Measurements from ENCODE around the gene CRYGC.
"Not testable (repeated sequence)": the region's sequence is repeated elsewhere in the genome, so short reads cannot be mapped to it uniquely, and the experiment has no call there.

CRYGC gene

DNA sequence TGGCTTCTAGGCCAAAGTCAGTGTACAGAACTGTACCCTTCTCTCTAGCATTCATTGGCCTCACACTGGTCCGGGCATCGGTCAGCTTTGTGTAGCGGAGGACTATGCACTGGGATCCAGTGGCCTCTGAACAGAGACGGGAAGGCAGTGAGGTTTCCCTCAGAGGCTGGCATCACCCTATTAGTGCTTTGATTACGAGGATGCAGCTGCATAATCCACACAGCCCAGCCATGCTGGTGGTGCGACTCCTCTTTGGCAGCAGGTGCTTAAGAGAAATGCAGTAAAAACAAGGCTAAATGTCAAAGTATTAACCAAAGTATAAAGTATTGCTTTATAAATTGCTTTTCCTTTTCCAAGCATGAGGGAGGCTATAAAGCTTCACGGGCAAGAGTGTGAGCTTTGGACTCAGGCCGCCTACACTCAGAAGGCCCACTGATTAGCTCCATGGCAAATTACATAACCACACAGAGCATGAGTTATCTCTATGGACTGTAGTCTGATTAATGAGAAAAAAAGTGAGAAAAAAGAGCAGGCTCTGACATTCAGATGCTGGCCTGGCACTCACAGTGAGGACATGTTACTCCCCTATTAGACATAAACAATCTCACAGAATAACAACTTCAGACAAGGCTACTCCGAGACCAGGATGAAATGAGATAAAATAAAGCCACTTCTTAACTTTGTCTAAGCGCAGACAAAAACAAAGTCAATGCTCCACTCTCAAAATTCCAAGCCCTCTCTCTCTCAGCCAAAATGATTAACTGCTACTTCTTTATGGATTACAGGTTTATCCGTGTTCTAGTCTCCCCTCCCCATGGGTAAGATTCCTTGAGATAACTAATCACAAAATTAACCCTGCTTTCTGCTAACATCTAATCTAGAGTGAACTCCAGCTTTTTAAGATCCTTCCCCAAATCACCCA is 6.4 kb upstream of the CRYGC start:
- no peak for DNase-seq

DNA sequence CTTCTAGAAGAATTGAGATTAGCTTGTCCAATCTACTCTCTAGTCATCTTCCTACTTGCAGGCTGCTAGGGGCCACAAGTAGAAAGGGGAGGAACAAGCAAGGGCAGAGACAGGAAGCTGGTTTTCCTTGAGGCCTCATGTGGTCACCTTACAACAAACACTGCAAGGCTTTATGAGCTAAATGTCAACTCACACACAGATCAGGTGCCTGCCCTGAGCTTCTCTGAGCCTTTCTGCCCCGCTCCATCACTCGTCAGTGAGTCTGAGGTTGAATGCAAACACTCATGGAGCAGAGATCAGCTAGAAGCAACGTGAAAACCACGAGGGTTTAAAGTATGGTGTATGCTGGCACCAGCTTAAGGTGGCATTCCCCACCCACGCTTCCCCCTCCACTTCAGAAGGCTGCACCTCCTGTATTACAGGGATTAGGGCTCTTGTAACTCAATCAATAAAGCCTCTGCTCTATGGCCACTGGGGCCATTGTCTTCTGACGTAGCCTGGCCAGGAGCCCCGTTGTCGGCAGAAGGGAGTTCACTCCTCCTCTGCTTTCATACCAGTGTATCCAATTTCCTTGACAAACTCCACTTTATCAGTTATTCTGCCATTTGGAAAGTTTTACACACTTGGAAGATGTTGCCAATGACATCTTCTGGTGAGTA is 5.4 kb upstream of the CRYGC start:
- DNase-seq: no peak

DNA sequence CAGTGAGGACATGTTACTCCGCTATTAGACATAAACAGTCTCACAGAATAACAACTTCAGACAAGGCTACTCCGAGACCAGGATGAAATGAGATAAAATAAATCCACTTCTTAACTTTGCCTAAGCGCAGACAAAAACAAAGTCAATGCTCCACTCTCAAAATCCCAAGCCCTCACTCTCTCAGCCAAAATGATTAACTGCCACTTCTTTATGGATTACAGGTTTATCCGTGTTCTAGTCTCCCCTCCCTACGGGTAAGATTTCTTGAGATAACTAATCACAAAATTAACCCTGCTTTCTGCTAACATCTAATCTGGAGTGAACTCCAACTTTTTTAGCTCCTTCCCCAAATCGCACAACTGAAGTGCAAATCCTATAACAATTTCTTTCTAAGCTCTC is 1.1 kb upstream of the CRYGC start:
- DNase-seq: no peak

DNA sequence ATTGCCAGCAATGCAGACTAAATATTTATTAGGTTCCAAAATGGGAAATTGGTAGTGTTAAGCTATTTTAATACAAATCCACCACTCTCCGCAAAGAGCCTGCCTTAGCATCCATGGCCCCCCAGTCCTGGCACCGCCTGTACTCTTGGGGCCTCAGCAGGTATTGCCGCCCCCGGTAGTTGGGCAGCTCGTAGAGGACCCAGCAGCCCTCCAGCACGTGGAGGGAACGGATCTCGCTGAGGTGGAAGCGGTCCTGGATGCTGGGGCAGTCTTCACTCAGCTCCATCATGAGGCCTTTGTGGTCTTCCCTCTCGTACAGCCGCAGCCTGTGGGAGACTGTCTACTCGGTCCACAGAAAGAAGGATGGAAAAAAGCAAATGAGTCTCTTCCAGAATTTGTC is 1.5 kb downstream of the CRYGC start:
- DNase-seq: no peak

DNA sequence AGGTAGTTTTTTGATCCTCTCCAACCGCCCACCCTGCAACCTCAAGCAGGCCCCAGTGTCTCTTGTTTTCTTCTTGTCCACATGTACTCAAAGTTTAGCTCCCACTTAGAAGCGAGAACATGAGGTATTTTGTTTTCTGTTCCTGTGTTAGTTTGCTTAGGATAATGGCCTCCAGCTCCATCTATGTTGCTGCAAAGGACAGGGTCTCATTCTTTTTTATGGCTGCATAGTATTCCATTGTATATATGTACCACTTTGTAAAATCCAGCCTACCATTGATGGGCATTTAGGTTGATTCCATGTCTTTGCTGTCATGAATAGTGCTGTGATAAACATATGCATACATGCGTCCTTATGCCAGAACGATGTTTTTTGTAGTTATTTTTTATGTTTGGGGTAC is 2.5 kb downstream of the CRYGC start:
- DNase-seq: no peak

DNA sequence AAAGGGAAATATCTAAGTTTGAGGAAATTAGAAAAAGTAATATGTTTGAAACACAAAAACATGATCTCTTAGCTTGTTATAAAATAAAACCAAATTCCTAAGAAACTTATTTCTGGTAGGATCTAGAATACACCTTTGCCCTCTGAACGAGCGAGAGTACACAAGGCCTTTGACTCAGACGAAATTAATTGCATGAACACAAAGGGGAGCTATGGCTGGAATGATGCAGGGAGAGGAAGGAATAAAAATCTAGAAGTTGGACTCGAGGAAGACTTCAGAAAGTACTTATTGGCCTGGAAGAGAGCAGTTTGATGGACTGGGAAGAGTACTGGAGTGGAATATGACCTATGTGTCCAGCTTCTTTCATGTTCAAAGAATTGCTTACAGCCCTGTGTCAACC is 4.4 kb downstream of the CRYGC start:
- DNase-seq: no peak

DNA sequence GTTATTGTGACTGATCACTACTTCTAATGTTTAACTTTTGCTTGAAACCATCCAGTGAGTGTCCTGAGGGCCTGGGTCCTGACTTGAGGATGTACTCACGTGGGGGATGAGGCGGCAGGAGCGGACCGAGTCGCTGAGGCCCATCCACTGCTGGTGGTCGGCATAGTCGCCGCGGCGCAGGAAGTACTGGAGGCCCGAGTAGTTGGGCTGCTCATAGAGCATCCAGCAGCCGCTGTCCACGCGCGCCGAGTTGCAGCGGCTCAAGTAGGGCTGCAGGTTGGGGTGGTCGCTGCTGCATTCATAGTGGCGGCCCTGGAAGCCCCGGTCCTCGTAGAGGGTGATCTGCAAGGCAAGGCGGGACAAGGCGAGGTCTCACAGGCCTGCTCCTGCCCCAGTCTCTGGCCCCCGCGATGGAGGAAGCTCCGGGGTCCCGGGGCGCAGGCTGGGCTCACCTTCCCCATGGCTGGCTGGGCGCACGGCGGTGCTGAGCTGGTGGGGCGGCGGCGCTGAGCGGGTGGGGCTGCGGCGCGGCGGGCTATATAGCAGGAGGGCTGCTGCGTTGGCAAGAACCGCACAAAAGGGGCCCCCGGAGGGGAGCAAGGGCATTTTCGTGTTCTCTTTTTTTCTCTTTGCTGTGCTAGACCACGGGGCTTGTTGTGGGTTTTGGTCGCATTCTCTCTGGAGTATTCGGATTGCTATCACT is 5.5 kb downstream of the CRYGC start, which contains the start of gene CRYGD:
TSS of gene CRYGD (minus strand) at position 512 of the 703 bp plus-strand sequence. CDS start at position 461, 51 bp downstream.
- DNase-seq: not testable (repeated sequence)

DNA sequence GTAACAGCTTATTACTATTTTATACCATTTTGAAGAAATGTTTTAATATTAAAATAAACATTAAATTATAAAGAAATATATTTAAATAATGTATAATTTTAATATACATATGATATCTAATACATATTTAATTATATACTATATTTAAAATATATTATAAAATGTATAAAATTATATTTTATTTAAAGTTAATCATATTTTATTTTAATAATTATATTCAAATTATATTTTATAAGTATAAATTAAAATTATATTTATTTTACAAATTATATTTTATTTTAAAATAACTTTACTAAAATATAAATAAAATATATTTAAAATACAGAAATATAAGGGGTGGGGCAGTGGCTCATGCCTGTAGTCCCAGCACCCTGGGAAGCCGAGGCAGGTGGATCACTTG is 7.4 kb downstream of the CRYGC start:
- DNase-seq: no peak

- DNase-seq: no peak
Measured at GRCh38 chr2:208118918-208119317, 10.7 kb downstream of the CRYGC start.

- not testable (repeated sequence) for DNase-seq
Measured at GRCh38 chr2:208117390-208117789, 12.2 kb downstream of the CRYGC start.

DNA sequence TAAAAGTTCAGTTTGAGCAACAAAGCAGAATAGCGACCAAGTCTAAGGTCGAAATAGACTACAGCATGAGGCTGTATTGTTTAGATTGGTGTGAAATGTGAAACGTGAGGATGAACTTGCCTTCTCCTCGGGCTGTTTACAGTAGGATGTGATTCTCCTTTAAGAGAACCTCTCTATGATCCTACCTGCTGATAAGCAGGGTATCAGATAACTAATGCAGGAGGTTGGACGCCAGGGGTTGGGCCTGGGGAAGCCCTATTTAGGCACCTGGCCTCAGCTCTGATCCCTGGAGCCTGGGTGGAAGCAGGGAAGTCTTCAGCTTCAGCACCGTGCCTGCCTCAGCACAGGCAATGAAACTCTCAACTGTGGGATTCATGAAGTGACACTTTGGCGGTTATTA is 16.7 kb downstream of the CRYGC start:
- DNase-seq: no peak

GRCh38 chr2:208112273-208112745 is 17.3 kb downstream of the CRYGC start:
- not testable (repeated sequence) for DNase-seq

GRCh38 chr2:208103616-208104015 is 26.0 kb downstream of the CRYGC start:
- DNase-seq: no peak

- DNase-seq: peak; percentile 7
Measured at GRCh38 chr2:208101716-208102631, 27.7 kb downstream of the CRYGC start.

DNA sequence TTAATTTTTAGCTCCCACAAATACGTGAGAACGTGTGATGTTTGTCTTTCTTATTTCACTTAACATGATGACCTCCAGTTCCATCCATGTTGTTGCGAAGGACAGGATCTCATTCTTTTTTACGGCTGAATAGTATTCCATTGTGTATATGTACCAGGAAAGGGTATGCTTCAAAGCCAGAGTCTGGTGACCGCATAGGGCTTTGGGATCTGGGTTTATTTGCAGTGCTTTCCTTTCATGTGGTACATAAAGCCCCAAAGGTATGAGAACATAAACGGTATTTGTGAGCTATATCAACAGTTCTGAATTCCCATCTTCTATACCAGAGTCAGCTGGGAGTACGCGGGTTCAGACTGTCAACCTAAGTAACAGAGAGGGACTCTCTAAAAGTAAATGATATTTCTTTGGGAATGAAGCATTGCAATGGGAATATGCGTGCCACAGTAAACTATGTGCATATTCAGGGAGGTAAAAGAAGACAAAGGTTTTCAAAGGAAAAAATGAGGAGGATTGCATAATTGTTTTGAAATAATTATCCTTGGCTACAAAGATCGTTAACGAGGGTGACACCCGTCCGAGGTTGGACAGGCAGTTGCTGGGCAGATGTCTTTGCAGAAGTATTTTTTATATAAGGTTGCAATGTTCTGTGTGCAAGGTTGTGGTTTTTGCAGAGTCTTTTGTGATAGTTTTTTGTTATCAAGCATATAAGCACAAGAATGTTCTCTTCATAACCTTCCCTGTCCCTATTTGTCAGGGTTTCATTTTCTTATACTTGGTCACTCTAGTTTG is 29.8 kb downstream of the CRYGC start:
- DNase-seq: no peak

DNA sequence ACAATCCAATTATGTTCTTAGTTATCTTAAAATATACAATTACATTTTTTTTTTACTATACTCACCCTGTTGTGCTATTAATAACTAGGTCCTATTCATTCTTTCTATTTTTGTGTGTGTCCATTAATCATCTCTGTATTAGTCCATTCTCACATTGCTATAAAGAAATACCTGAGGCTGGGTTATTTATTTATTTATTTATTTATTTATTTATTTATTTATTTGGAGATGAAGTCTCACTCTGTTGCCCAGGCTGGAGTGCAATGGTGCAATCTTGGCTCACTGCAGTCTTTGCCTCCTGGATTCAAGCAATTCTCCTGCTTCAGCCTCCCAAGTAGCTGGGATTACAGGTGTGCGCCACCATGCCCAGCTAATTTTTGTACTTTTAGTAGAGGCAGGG is 30.9 kb downstream of the CRYGC start:
- DNase-seq: not testable (repeated sequence)

- DNase-seq: no peak
Measured at GRCh38 chr2:208098267-208098666, 31.4 kb downstream of the CRYGC start.

DNA sequence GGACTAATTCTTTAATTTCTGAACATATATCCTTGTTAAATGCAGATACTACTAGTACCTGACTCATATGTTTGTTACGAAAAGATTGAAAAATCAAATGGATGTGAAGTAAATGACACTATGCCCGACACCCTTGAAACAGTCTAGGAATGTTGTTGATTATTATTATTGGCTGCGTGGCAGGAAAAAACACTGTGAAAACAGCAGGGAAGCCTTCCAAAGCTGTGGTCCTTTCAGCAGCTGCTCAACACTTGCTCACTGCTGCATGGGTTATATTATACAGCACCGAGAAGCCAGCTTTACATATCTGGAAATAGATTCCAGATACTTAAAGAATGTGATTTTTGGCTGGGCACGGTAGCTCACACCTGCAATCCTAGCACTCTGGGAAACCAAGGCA is 31.8 kb downstream of the CRYGC start:
- DNase-seq: peak; percentile 6

DNA sequence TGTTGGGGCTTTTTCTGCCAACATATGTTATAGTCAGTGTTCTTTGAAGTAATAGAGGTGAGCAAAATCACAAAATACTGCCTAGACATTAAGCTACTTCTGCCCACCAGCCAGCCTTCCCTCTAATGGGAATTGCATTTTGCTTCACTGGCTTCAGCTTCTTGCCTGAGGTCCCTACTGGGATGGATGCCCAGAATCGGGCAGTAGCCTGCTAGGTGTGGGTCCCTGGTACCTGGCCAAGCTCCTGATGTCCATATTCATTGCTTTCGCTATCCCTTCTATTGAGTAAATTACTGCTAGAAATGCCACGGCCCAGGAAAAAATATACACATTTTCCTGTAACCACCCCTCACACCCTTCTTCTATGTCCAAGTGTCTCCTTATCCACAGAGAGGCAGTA is 32.3 kb downstream of the CRYGC start:
- no peak for DNase-seq

DNA sequence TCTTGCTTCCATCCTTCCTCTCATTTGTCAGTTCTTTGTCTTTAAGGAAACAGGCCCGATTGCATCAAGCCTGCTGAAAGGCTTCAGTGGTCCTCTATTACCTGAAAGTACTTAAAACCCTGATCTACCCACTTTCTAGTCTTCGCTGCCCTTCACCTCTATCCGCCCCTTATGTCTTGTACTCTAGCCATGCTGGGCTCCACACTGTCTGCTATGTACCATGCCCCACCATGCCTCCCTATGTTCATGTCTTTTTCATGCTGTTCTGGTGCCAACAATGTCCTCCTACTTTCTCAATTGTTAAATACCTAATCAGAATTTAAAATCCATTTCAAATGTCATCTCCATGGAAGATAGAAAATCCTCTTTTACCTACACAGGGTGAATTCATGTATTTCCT is 33.5 kb downstream of the CRYGC start:
- no peak for DNase-seq

DNA sequence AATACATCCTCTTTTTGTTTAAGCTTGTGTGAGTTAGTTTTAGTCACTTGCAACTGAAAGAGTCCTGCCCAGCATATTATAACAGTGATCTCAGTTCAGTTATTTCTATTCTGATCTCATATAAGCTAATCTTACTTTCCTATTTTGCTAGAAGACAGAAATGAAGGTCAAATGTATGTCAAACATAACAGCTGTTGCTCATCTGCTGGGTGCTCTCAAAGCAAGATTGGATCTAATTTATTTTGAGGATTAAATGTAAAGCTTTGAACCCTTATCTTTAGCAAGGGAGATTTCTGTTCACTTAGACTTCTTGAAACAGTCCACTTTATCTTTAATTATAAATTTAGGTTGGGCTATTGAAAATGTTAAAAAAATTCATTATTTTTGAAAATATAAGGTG is 36.5 kb downstream of the CRYGC start:
- DNase-seq: no peak
